GM21825 (cell line): ENCODE results near the gene UNKL.
A peak's percentile ranks its signal among the peaks of the same experiment; 100 is the strongest.

Experiments used
- ATAC-seq: cut with Tn5 transposase; IDR thresholded peaks from one replicate; pipeline ENCODE4 v1.9.1; 2021; ENCODE audit warnings: mild to moderate bottlenecking, moderate library complexity; ENCODE audit not compliant: unreplicated experiment

The UNKL gene

GRCh38 chr16:1403036-1403435, 11.5 kb downstream of the UNKL start:
- ATAC-seq = no peak

DNA sequence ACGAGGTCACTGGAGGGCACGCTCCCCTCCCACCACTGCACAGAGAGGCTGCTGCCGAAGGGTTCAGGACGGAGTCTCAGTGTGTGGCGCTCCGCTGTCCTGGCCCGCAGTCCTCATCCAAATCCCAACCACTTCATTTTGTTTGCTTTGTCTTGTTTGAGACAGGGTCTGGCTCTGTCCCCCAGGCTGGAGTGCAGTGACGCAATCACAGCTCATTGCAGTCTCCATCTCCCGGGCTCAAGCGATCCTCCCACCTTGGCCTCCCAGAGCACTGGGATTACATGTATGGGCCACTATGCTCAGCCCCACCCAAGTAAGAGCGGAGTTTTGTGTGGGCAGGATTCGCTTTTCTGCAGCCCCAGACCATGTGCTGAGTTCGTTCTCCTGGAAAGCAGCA, 12.7 kb downstream of the UNKL start:
- ATAC-seq = no peak

- no peak for ATAC-seq
These were observed 13.3 kb downstream of the UNKL start for GRCh38 chr16:1401061-1401757.

DNA sequence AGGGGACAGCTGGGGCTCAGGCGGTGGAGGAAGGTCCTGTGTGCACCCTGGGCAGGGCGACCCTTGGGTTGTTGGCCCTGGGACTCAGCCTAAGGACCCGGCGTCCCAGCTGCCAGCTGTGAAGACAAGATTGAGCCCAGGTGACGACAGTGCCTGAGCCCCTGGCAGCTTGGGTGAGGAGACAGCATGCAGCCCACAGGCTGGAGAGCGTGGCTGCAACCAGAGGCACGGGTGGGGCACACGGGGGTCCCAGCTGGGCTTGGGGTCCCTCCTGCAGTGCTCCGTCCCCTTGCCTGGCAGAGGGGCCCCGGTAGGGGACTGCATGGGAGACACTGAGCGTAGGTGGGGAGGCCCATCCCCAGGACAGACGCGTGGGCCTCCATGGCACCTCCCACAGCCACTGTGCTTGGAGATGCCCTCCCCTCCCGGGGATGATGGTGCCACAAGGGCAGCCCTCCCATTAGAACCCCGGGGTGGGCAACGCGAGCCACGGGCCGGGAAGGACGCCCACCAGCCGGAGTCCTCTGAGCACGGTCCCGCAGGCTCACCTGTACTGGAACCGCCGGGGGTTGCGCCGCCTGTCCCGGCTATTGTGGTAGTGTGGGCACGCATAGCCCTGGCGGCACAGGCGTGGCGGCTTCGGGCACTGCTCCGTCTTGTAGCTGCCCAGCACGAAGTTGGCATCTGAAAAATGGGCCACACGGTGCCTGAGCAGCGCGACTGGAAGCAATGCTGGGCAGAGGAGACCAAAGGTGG, 15.5 kb downstream of the UNKL start:
- ATAC-seq = no peak

DNA sequence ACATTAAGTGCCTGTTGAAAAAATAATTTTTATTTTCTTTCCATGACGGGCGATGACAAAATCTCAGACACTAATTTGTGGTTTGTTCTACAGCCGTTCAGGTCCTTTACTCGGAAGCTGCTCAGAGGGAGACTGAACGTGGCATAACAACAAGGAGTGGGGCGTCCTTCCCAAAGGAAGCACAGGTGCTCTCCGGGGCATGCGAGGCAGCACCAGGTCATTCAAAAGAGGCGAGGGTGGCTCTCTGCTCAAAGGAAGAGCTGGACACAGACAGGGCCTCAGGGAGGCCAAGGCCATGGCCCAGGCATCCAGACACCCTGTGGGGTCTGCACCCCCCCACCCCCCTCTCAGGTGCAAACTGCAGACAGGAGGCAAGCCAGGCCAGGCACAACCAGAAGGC, 16.2 kb downstream of the UNKL start:
- no peak for ATAC-seq

DNA sequence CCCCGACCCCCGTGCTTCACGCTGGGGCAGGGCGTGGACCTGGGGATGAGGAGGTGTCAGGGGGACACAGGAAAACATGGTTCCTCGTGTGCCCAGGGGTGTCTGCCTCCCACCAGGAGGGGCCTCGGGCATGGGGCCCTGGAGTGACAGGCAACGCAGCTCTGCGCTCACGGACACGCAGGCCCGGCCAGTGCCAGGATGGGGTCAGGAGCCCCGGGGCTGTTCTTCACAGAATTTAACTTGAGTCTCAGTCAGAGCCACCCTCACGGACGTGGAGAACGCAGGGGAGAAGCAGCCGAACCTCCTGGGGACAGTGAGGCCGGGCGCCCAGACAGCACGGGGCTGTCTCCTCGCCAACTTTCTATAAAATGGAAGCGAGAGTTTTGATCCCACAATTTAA, 16.7 kb downstream of the UNKL start:
- no peak for ATAC-seq

GRCh38 chr16:1395444-1396031, 19.0 kb downstream of the UNKL start:
- ATAC-seq = no peak

GRCh38 chr16:1394367-1394951, 20.0 kb downstream of the UNKL start:
- ATAC-seq = no peak

- no peak for ATAC-seq
These were observed 20.8 kb downstream of the UNKL start for GRCh38 chr16:1393613-1394176.

GRCh38 chr16:1392826-1393225, 21.7 kb downstream of the UNKL start:
- ATAC-seq = no peak

- no peak for ATAC-seq
These were observed 24.2 kb downstream of the UNKL start for GRCh38 chr16:1390239-1390779.

DNA sequence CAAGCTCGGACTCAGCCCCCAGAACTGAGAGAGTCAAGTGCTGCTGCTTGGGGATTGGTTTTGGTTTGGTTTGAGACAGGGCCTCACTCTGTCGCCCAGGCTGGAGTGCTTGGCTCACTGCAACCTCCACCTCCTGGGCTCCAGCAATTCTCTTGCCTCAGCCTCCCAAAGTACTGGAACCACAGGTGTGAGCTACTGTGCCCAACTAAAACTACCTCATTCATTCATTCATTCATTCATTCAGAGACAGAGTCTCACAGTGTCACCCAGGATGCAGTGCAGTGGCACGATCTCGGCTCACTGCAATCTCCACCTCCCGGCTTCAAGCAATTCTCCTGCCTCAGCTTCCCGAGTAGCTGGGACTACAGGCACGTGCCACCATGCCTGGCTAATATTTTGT, 24.7 kb downstream of the UNKL start:
- ATAC-seq = no peak

DNA sequence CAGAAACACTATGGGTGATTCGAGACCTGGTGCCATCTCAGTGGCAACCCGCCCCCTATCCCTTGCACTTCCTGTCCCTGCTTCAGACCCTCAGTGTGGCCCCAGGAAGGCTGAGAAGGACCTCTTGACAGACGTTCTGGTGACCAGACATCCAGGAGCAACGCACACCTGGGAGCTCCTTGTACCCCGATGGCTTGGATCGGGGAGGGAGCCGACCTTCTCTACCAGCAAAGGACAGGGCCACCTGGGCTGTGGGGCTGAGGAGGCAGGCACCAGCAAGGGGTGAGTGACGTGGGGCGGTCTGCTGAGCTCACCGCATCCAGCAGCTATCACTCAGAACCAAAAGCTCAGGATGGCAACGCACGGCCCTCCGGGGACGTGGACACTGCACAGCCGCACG, 27.2 kb downstream of the UNKL start:
- no peak for ATAC-seq

DNA sequence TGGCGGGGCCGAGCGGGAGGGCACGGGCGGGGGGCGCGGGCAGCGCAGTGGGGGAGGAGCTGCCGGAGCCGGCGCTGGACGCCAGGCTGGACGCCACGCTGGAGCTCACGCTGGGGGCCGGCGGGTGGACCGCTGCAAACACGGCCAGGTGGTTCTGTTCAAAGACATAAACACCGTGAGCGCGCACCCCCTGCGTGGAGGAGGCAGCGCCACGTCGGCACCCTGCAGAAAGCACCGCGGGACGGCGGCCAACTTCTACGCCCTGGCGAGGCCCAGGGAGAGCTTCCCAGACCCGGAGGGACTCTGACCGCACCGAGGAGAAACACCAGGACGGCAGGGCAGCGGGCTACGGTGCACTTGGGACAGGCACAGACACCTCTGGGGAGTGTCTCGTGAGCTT, 29.3 kb downstream of the UNKL start:
- no peak for ATAC-seq

DNA sequence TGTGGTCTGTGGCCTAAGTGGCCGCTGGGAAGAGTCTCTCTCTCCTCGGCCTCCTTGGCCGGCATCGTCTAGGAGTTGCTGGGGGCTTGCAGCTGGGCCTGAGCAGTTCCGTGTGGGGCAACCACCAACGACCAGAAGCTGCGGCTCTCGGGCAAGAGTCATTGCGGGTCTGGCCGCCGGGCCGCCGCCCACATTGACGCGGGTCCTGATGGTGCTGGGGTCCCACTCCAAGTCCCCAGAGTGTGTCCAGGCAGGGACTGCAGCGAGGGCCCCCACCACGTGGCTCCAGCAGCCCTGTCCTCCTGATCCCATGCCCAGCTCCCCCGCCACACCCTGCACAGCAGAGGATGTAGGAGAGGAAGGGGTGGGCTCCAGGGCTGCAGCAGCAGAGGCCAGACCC, 30.9 kb downstream of the UNKL start:
- no peak for ATAC-seq

GRCh38 chr16:1381612-1382406, 32.7 kb downstream of the UNKL start:
- ATAC-seq = no peak

DNA sequence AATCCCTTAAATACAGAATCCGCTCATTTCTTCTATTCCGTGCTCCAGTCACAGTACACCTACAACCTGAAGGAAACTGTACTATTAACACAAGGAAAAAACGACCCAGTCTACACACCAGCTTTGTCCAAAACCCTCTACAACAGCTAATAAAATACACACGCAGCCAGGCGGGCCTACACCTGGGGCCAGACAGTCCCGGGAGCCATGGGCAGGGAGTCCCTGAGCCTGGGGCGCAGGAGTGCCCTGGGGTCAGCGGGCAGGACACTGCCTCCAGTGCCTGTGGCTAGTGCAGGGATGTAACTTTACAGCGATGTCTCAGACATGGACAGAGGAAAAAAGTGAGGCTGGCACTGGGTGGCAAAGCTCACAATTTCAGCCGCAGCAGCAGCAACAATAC, 34.3 kb downstream of the UNKL start:
- ATAC-seq = no peak

DNA sequence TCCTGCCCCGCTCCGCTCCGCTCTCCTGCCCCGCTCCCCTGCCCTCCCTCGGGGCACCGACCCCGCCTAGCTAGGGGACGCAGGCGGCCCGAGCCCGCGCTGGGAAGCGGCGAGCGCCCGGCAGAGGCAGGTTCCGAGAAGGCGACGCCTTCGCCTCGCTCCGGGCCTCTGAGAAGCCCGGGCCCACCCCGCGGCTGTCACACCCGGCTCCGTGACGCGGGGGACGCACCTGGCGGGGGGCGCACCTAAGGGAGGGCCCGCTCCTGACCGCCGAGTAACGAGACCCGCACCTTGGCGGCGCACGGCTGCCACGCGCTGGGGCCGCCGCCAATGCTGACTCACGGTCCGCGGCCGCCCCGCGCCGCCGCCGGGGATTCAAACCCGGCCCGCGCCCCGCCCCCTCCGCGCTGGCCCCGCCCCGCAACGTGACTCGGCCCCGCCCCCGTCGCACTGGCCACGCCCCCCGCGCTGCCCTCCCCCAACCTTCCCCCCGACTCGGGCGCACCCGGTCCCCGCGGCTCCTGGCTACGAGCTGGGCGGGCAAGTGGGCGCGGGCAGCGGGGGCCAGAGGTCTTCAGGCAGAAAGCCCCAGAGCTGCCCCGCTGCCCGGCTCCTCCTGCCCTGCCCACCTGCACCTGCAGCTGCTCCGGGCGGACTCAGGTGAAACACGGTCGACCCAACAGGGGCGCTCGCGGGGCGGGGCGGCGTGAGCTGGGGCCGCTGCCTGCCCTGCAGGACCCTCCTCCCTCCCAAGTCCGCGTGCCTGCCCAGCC, 35.0 kb downstream of the UNKL start:
- ATAC-seq = peak; percentile 40

DNA sequence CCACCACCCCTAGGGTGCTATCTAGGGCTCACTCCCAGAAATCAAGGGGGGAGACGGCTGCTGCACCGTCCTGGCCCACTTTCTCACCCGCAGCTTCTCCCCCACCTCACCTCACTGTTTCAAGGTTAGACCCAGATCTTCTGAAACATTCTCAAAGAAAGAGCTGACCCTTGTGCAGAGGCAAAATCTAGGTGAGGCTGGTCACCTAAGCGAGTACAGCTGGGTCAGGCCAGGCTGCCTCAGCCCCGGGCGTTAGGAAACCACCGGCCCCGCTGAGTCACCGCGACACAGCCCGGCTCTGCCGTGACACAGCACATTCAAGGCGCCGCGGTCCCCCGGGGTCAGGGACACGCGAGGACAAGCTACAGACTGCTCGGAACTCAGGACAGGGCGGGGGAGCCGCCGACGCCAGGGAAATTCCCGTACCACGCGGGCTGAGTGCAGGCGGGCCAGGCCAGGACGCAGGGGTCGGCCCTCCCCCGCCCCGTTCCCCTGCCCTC, 35.6 kb downstream of the UNKL start:
- peak; percentile 35 for ATAC-seq
